ENCODE measurements around the gene DZIP1.
A peak's percentile ranks its signal among the peaks of the same experiment; 100 is the strongest.
"Not testable (repeated sequence)": the region's sequence is repeated elsewhere in the genome, so short reads cannot be mapped to it uniquely, and the experiment has no call there.

The DZIP1 gene

DNA sequence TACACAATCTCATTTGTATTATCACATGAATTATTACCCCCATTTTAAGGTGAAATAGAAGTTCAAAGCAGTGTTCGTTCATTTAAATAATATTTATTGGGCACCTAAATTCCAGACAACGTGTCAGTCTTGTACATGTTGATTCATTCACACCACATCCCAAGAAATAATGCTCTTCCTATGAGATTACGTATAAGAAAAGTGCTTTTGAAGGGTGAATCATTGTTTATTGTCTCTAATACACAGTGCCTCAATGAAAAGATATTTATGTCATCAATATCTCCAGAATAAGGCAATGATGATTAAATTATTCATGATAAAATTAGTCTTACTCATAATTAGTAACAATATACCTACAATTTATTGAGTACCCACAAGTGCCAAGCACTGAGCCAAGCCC, 56.4 kb downstream of the DZIP1 start:
- no peak overlapping the region for H3K4me3 ChIP-seq (replicated peaks; ENCODE audit: low read depth, low read length)
- DNase-seq (ENCODE audit: low read depth): no peak
- no peak for TF ChIP-seq CTCF (IDR thresholded peaks at IDR 0.05; ENCODE audit: low read length, missing control alignments)

DNA sequence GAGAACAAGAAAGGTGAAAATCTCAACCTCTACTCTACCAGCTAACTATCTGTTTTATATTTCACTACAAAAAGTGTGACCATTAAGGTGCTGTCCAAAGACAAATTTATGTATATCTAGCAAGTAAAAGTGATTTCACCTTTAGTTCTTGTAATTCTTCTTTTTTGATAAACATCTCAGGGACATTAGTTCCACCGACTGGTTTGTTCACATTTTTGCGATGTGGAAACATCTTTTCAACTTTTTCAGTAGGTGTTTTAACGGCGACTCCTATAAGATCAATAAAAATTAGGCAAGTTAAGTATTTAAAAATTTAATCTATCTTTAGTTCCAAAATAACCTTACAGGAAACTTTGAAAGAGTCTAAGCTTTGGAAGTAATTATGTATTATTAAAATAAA, 58.6 kb downstream of the DZIP1 start:
- no peak overlapping the region for H3K4me3 ChIP-seq (replicated peaks; ENCODE audit: low read depth, low read length)
- no peak for TF ChIP-seq CTCF (IDR thresholded peaks at IDR 0.05; ENCODE audit: low read length, missing control alignments)
- no peak for DNase-seq (ENCODE audit: low read depth)

DNA sequence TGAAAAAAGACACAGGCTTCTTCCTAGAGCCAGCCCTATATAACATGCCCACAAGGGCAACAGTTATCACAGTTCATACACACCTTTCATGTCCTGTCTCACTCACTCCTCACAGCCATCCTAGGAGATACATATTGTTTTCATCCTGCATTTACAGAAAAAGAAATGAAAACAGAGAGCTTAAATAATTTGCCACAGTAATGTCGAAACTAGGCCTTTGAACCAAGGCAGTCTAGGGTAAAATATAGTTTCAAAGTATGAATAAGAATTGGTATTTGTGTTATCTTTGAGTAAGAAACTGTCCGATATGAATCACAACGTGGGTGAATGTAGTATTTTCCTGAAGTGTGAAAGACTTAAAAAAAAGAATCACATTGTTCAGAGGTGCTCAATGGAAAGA, 65.2 kb downstream of the DZIP1 start:
- no peak for TF ChIP-seq CTCF (IDR thresholded peaks at IDR 0.05; ENCODE audit: low read length, missing control alignments)
- no peak overlapping the region for H3K4me3 ChIP-seq (replicated peaks; ENCODE audit: low read depth, low read length)
- no peak for DNase-seq (ENCODE audit: low read depth)

- DNase-seq (ENCODE audit: low read depth): peak; percentile 67
- H3K4me3 ChIP-seq (replicated peaks; ENCODE audit: low read depth, low read length): no peak overlapping the region
- TF ChIP-seq CTCF (IDR thresholded peaks at IDR 0.05; ENCODE audit: low read length, missing control alignments): no peak
Measured at GRCh38 chr13:95573221-95573620, 71.3 kb downstream of the DZIP1 start.

DNA sequence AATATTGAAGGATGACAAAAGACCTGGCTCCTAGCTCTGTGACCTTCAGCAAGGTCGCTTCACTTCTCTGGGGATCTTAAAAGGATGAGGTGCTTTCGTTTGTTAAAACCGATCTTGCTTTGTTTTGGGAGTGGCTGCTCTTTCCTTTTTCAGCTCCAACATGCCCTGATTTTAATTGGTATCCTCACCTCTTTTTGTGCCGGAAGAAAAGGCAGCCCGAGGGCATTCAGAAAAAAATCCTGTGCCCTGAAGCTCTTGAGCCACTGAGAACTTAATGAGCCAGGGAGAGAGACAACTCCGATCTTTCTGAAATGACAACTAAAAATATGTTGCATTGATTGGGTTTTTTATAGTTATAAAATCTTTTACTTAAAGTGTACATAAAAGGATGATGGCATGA, 72.6 kb downstream of the DZIP1 start:
- no peak for DNase-seq (ENCODE audit: low read depth)
- no peak for TF ChIP-seq CTCF (IDR thresholded peaks at IDR 0.05; ENCODE audit: low read length, missing control alignments)

DNA sequence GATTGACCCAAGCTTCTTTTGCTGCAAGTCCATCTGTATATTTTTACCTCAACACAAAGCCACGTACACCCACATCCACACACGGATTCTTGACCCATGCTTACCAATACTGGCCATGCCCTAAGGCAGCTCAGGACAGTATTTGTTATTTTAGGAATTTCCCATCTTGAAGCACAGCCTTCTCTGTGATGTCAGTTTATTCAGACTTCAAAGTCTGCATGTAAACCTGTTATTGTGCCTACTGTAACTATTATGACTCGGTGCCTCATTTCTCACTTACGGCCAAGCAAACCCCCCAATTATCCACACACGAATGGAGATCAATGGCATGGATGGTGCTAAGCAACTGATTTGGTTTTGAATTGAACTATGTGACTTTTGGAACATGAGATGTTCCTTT, 74.5 kb downstream of the DZIP1 start:
- DNase-seq (ENCODE audit: low read depth): no peak
- TF ChIP-seq CTCF (IDR thresholded peaks at IDR 0.05; ENCODE audit: low read length, missing control alignments): no peak
- H3K4me3 ChIP-seq (replicated peaks; ENCODE audit: low read depth, low read length): no peak overlapping the region

More for the DNA sequence above, 72.6 kb downstream of the DZIP1 start:
- H3K4me3 ChIP-seq (replicated peaks; ENCODE audit: low read depth, low read length): no peak overlapping the region

GRCh38 chr13:95568131-95568530, 76.4 kb downstream of the DZIP1 start:
- no peak for TF ChIP-seq CTCF (IDR thresholded peaks at IDR 0.05; ENCODE audit: low read length, missing control alignments)
- DNase-seq (ENCODE audit: low read depth): no peak
- no peak overlapping the region for H3K4me3 ChIP-seq (replicated peaks; ENCODE audit: low read depth, low read length)

DNA sequence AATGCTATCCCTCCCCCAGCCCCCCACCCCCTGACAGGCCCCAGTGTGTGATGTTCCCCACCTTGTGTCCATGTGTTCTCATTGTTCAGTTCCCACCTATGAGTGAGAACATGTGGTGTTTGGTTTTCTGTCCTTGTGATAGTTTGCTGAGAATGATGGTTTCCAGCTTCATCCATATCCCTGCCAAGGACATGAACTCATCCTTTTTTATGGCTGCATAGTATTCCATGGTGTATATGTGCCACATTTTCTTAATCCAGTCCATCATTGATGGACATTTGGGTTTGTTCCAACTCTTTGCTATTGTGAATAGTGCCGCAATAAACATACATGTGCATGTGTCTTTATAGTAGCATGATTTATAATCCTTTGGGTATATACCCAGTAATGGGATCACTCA, 78.7 kb downstream of the DZIP1 start:
- H3K4me3 ChIP-seq (replicated peaks; ENCODE audit: low read depth, low read length); DNase-seq (ENCODE audit: low read depth): not testable (repeated sequence)

Measured in fibroblast of pulmonary artery (primary cell).